ENCODE data around the gene EML5. TPM values are rescaled to one million over a fixed set of nuclear protein-coding genes. Genes with fewer than 3 reads are reported as not detected.

EML5 gene
- total and polyA plus RNA-seq, 7 donors: under 0.01 to 6.1 (median 2.5) TPM

GRCh38 chr14:88750945-88751344 is 41.8 kb downstream of the EML5 start:
- intact Hi-C loops (cut with DNase I): no loop called here
- TF ChIP-seq POLR2A (IDR thresholded peaks at IDR 0.05) (no peak), POLR2AphosphoS5 (IDR thresholded peaks at IDR 0.05) (no peak), EP300 (IDR thresholded peaks at IDR 0.05) (no peak)
- no peaks in the 10 kb centered on the region for H3K27me3 ChIP-seq
- H3K9me3 ChIP-seq: no peaks in the 10 kb centered on the region
- H3K27ac ChIP-seq: no peak overlapping the region
- H3K36me3 ChIP-seq: no peaks in the 10 kb centered on the region
- no peak for DNase-seq
- WGBS, 2 donors: 96 to 98% methylated on average over 1 of the region's 1 CpG
- H3K4me1 ChIP-seq: peaks cover 0 to 6% (median 2%) of the 10 kb centered on the region in 4 donors
- no peak overlapping the region for H3K4me3 ChIP-seq

DNA sequence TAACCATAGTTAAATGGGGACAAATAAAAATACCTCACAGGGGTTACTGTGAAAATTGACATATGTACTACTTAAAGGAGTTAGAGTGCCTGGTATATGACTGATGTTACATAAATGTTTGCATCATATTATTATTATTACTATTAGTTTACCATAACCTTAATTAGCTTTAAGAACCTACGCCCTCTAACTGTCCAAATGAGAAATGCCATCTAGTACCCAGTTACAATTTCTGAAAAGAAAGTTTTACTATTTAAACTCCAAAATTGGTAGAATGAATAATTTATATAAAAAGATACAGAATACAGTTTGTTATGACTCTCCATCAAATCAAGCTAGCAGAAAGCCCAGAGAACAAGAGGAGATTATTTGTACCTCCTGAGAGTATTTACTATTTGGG is 42.3 kb downstream of the EML5 start:
- 91 to 93% methylated on average over 1 of the region's 1 CpG for WGBS, 2 donors
- H3K27me3 ChIP-seq: no peaks in the 10 kb centered on the region
- no peaks in the 10 kb centered on the region for H3K9me3 ChIP-seq
- TF ChIP-seq POLR2A (IDR thresholded peaks at IDR 0.05): no peak
- TF ChIP-seq, protein P1, sequence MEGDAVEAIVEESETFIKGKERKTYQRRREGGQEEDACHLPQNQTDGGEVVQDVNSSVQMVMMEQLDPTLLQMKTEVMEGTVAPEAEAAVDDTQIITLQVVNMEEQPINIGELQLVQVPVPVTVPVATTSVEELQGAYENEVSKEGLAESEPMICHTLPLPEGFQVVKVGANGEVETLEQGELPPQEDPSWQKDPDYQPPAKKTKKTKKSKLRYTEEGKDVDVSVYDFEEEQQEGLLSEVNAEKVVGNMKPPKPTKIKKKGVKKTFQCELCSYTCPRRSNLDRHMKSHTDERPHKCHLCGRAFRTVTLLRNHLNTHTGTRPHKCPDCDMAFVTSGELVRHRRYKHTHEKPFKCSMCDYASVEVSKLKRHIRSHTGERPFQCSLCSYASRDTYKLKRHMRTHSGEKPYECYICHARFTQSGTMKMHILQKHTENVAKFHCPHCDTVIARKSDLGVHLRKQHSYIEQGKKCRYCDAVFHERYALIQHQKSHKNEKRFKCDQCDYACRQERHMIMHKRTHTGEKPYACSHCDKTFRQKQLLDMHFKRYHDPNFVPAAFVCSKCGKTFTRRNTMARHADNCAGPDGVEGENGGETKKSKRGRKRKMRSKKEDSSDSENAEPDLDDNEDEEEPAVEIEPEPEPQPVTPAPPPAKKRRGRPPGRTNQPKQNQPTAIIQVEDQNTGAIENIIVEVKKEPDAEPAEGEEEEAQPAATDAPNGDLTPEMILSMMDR (IDR thresholded peaks at IDR 0.05): no peak
- TF ChIP-seq EP300 (IDR thresholded peaks at IDR 0.05): no peak
- no peak for TF ChIP-seq POLR2AphosphoS5 (IDR thresholded peaks at IDR 0.05)
- H3K4me3 ChIP-seq: no peak overlapping the region
- no peaks in the 10 kb centered on the region for H3K36me3 ChIP-seq
- peaks cover 0 to 9% (median 3%) of the 10 kb centered on the region in 4 donors for H3K4me1 ChIP-seq
- H3K27ac ChIP-seq: no peak overlapping the region
- intact Hi-C loops (cut with DNase I): no loop called here
- no peak for DNase-seq

DNA sequence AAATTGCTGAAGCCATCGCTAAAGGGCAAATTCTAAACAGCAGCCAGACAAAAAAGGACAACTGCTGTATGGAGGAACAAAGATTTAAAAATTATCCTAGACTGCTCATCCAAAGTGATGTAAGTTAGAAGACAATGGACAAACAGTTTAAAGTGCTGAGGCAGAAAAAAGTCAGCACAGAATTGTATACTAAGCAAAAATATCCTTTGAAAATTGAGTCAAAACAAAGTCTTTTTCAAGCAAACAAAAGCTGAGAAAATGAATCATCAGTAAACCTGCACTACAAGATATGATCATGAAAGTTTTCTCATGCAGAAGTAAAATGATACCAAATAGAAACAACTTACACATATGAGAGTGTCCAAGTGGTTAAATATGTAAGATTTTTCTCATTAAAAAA is 43.6 kb downstream of the EML5 start:
- TF ChIP-seq POLR2A (IDR thresholded peaks at IDR 0.05) (no peak), POLR2AphosphoS5 (IDR thresholded peaks at IDR 0.05) (no peak)
- WGBS, 2 donors: 87 to 89% methylated on average over 1 of the region's 1 CpG

DNA sequence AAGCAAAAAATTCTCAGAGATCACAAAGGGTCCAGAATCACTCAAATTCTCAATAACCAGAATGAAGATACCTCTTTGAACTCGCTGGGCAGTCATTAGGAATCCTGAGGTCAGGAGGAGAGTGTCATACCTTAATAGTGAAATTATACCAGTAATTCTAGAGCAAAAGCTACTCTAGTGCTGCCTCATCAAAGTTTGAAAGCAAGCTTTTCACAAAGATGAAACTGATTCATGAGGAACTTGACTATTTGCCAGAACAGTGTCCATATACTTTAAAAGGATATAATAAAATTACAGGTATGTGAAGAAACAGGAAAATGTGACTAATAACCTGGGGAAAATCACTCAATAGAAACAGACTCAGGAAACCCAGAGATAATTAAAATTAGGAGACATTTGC is 44.5 kb downstream of the EML5 start:
- WGBS, 2 donors: 89 to 91% methylated on average over 1 of the region's 1 CpG
- intact Hi-C loops (cut with DNase I): no loop called here
- no peak for DNase-seq
- TF ChIP-seq EP300 (IDR thresholded peaks at IDR 0.05): no peak
- TF ChIP-seq POLR2AphosphoS5 (IDR thresholded peaks at IDR 0.05): no peak
- TF ChIP-seq POLR2A (IDR thresholded peaks at IDR 0.05): no peak
- TF ChIP-seq, protein P1 (IDR thresholded peaks at IDR 0.05): no peak
- peaks cover 0 to 9% (median 3%) of the 10 kb centered on the region in 4 donors for H3K4me1 ChIP-seq
- H3K4me3 ChIP-seq: no peak overlapping the region
- H3K27me3 ChIP-seq: no peaks in the 10 kb centered on the region
- H3K27ac ChIP-seq: no peak overlapping the region
- no peaks in the 10 kb centered on the region for H3K9me3 ChIP-seq
- no peaks in the 10 kb centered on the region for H3K36me3 ChIP-seq

More for the DNA sequence above, 43.6 kb downstream of the EML5 start:
- Histone ChIP-seq H3K27me3 (no peaks in the 10 kb centered on the region), H3K4me3 (no peak overlapping the region), H3K36me3 (no peaks in the 10 kb centered on the region), H3K27ac (no peak overlapping the region), H3K4me1 (peaks cover 0 to 9% (median 3%) of the 10 kb centered on the region in 4 donors), H3K9me3 (no peaks in the 10 kb centered on the region)
- intact Hi-C loops (cut with DNase I): no loop called here
- no peak for DNase-seq

DNA sequence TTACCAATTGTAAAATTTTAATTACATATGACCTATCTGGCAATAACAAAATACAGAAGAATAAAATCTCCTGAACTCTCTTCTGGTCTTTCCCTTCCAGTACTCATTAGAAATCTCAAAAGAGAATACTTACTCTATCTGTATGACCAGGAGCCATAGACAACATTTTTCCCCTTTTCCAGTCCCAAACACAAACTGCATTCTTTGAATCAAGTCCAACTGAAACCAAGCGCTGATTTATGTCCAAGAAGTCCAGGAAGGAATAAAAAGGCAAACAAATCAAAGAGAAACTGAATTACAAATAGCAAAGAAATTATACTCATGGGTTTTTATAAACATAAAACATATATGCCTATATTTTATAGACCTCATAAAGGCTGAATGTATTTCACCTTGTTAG is 46.7 kb downstream of the EML5 start:
- TF ChIP-seq EP300 (IDR thresholded peaks at IDR 0.05) (no peak), POLR2AphosphoS5 (IDR thresholded peaks at IDR 0.05) (no peak)
- TF ChIP-seq, protein P1 (IDR thresholded peaks at IDR 0.05): no peak
- no peak overlapping the region for H3K27ac ChIP-seq
- H3K27me3 ChIP-seq: no peaks in the 10 kb centered on the region
- no peaks in the 10 kb centered on the region for H3K36me3 ChIP-seq
- no peaks in the 10 kb centered on the region for H3K9me3 ChIP-seq
- peaks cover 0 to 9% (median 3%) of the 10 kb centered on the region in 4 donors for H3K4me1 ChIP-seq
- DNase-seq: no peak
- H3K4me3 ChIP-seq: no peak overlapping the region
- 19 to 54% methylated on average over 1 of the region's 1 CpG for WGBS, 2 donors
- intact Hi-C loops (cut with DNase I): no loop called here

- no peaks in the 10 kb centered on the region for H3K4me1 ChIP-seq
- DNase-seq: no peak
- no peaks in the 10 kb centered on the region for H3K36me3 ChIP-seq
- TF ChIP-seq POLR2AphosphoS5 (IDR thresholded peaks at IDR 0.05) (no peak), EP300 (IDR thresholded peaks at IDR 0.05) (no peak), POLR2A (IDR thresholded peaks at IDR 0.05) (no peak)
- TF ChIP-seq, protein P1 (IDR thresholded peaks at IDR 0.05): no peak
- no peak overlapping the region for H3K4me3 ChIP-seq
- H3K27ac ChIP-seq: no peak overlapping the region
- 95 to 97% methylated on average over 9 of the region's 9 CpGs for WGBS, 2 donors
- no peaks in the 10 kb centered on the region for H3K27me3 ChIP-seq
- no peaks in the 10 kb centered on the region for H3K9me3 ChIP-seq
- intact Hi-C loops (cut with DNase I): no loop called here
Measured at GRCh38 chr14:88737245-88737644, 55.5 kb downstream of the EML5 start.

All from sigmoid colon (tissue), 7 donors.